HPDE6-E6E7 (cell line): Measurements from ENCODE around the gene PNP.
A peak's percentile ranks its signal among the peaks of the same experiment; 100 is the strongest.
"Not testable (repeated sequence)": the region's sequence is repeated elsewhere in the genome, so short reads cannot be mapped to it uniquely, and the experiment has no call there.

Source experiments
- DNase-seq: peaks from one replicate; pipeline ENCODE4 v3.0.0; 2011; ENCODE audit warnings: missing footprints; ENCODE audit errors: extremely low spot score

Gene PNP

DNA sequence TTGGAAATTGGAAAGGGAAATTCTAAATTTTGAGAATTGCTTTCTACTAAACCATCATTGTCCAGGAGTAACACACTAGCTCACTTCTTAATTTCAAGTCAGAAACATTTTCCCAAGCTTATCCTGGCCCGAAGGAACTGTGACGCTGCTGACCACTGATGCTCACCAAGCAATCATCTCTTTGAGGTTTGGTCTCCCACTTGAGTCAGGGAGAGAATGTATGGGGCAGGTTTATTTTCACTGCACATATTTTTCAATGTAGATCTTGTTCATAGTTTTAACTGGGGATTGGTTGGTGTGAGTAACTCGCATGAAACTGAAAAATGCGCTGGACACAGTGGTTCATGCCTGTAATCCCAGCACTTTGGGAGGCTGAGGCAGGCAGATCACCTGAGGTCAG lies 23.3 kb downstream of the PNP start:
- no peak for DNase-seq

DNA sequence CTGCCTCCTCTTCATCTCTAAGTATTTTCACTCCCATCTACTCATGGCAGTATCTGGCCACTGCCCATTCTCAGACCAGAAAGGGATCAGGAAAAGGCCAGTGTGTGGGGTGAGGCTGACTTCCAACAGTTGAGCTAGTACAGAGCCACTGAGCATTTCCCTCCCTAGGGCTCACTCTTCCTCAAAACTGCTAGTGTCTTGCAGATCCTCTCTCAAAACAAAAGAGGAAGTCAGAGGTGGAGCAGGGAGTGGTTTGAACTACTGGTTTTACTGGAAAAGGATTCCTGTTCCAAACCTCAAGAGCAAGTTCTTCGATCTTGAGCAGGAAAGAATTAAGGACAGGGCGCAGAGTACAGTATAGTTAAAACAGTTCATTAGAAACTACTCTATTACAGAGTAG lies 24.4 kb downstream of the PNP start:
- DNase-seq: no peak

DNA sequence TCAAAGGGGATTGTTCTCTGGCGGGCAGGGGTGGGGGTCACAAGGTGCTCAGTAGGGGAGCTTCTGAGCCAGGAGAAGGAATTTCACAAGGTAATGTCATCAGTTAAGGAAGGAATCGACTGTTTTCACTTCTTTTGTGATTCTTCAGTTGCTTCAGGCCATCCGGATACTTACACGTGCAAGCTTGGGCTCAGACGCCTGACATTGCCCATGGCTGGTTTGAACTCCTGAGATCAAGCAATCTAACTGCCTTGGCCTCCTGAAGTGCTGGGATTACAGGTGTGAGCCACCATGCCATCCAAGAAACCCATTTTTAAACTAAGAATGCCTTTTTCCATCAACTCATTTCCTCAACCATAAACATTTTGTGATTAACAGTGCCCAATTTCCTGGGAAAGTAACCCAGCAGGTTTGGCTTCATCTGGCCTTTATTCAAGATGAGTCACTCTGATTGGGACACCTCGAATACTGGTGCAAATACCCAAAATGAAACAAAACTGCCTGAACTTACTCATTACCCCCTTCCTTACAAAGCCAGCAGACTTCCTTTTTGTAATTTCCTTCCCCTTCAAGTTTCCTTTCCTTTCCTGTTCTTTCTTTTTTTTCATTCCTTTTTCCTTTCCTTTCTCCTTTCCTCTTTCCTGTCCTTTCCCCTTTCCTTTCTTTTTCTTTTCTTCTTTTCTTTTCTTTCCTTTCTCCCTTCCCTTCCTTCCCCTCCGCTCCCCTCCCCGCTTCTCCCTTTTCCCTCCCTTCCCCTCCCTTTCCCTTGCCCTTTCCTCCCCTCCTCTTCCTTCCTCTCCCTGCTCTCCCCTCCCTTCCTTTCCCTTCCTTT lies 25.9 kb downstream of the PNP start:
- peak; percentile 59 for DNase-seq

DNA sequence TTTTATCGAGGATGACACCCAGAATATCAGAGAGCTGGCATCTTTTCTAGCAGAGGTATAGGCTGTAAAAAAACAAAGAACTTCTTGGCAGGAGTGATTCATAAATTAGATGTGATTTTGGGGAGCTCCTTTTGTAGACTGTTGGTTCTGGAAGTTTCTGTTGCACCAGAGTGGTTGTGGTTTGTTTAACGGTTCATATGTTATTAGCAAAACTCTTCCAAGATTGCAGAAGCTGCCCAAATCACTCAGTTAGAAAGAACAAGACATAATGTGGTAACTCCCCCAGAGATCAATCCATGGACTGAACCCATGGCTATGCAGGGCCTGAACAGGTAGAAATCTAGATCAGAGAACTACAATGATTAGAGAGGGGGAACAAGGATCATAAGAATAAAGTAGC lies 29.4 kb downstream of the PNP start:
- DNase-seq: no peak

DNA sequence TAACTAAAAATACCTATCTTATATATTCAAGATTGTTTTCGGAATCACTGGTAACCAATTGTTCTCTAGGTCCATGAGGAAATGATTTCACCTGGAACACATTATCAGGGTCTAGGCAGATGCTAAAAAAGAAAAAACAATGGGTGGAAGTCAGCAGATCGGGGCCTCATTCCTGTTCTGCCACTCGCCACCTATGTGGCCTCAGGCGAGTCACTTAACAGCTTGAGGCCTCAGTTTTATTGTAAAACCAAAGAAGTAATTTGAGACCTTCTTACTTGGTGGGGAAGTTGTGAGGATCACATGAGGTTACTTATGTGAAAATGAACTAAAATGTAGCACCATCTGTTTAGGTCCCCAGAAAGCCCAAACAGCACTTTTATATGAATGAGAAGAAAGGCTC lies 29.9 kb downstream of the PNP start:
- DNase-seq: no peak

DNA sequence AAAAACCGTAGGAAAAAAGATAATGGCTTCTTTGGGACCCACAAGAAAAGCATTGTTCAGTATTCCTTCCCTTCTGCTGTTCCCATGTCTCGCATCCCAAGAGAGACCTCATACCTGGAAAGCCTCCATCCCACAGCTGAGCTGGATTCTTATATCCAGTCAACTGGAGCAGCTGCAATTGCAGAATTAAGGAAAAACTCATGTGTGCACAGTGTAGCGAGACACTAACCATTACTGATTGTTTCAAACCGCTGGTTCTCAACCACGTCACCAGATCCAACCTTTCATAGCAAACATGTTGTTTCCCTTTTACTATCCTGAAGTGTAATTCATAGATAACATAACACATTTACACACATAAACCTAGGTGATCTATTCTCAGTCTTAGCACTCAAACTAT lies 30.7 kb downstream of the PNP start:
- no peak for DNase-seq

DNA sequence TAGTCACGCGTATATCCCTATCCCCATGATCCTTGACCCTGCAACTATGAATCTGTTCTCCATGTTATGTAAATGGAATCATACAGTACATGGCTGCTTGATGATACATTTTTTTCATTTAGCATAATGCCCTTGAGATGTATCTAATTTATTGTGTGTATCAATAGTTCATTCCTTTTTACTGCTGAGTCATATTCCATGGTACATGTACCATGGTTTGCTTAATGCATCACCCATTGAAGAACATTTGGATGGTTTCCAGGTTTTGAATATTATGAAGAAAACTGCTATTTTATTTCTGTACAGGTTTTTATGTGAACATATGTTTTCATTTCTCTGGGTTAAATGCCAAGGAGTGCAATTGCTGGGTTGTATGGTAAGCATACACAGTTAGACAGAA lies 32.1 kb downstream of the PNP start:
- DNase-seq: no peak

DNA sequence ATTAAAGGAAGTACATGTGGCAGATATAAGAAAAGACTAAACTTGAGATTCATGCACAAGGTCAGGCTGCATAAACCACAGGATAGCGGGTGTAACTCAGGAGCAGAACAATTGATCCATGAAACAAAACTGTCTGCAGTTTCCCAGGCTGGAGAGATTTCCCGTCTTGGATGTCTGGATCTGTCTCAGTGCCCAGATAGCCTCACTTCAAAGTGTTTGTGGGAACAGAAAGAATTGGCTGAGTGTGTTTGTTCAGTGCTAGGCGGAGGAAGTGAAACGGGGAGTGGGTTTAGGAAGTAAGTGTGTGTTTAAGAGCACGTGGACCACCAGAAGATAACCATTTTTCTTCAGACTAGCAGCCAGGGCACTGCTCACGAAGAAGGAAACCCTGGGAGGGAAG lies 34.7 kb downstream of the PNP start:
- DNase-seq: no peak

DNA sequence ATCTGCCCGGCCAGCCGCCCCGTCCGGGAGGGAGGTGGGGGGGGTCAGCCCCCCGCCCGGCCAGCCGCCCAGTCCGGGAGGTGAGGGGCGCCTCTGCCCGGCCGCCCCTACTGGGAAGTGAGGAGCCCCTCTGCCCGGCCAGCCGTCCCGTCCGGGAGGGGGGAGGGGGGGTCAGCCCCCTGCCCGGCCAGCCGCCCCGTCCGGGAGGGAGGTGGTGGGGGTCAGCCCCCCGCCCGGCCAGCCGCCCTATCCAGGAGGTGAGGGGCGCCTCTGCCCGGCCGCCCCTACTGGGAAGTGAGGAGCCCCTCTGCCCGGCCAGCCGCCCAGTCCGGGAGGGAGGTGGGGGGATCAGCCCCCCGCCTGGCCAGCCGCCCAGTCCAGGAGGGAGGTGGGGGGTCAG lies 37.1 kb downstream of the PNP start:
- DNase-seq: not testable (repeated sequence)

DNA sequence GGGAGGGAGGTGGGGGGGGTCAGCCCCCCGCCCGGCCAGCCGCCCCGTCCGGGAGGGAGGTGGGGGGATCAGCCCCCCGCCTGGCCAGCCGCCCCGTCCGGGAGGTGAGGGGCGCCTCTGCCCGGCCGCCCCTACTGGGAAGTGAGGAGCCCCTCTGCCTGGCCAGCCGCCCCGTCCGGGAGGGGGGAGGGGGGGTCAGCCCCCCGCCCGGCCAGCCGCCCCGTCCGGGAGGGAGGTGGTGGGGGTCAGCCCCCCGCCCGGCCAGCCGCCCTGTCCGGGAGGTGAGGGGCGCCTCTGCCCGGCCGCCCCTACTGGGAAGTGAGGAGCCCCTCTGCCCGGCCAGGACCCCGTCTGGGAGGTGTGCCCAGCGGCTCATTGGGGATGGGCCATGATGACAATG lies 37.5 kb downstream of the PNP start:
- not testable (repeated sequence) for DNase-seq

DNA sequence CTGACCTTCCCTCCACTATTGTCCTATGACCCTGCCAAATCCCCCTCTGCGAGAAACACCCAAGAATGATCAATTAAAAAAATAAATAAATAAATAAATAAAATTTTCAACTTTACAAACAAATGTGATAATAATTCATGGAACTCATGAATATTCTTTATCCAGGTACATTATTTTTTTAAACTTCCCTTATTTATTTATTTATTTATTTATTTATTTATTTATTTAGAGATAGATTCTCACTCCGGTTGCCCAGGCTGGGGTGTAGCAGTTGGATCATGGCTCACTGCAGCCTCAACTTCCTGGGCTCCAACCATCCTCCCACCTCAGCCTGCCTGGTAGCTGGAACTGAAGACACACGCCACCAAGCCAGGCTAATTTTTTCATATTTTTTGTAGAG lies 38.3 kb downstream of the PNP start:
- not testable (repeated sequence) for DNase-seq

DNA sequence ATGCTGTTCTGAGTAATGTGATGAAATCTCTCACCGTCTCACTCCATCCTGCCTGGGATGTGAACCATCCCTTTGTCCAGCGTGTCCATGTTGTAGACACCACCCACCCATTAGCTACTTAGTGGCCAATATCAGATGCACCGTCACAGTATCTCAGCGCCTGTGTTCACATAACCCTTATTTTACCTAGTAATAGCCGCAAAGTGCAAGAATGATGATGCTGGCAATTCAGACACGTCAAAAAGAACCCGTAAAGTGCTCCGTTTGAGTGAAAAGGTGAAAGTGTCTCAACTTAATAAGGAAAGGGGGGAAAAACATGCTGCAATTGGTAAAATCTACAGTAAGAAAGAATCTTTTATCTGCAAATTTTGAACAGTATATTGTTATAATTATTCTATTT lies 39.2 kb downstream of the PNP start:
- no peak for DNase-seq

DNA sequence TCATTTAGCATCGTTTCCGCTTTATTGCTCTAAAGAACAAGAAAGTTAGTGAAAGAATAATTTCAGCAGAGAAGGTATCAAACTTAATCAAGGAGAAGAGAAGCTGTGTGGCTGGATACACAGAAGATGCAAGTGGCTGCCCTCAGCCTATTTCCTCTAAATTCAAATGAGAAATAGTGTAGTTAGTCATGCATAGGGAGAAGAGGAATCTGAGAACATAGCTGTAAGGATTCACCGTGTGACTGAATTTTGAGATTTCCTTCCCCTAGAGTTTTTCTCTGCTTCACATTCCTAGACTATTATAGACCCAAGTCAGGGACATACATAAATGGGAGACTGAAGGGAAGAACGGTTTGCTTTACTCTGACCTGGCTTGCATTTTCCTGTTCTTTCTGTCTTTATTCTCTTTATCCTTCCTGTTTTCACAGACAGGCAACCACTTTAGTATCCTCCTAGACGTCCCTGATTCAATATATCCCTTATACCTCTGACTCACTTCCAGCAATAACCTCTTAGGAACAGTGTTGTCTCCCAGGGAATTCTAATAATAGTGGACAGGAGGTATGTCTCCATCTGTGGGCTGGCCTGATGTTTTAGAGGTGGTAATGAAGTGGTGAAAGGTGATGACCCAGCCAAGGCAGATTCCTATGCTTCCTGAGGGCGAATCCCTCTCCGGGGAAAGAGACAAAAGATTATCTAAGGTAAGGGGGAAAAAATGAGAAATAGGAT lies 43.1 kb downstream of the PNP start:
- DNase-seq: no peak

DNA sequence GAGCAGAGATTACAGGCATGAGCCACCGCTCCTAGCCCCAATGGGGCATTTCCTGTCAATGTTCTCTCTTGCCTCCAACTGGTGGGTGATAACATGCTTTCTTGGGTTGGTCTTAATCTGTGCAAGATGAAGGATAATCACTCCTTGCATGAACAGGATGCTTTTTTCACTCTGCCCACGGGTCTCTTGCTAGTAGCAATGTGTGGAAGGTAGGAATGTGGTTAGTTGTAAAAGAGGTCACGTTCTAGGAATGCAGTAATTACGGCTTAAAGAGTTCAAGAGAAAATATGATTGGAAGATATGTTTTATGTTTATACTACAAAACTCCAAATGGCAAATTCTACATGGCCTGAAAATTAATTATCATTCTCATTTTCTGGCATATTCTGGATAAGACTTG lies 46.6 kb downstream of the PNP start:
- DNase-seq: no peak

DNA sequence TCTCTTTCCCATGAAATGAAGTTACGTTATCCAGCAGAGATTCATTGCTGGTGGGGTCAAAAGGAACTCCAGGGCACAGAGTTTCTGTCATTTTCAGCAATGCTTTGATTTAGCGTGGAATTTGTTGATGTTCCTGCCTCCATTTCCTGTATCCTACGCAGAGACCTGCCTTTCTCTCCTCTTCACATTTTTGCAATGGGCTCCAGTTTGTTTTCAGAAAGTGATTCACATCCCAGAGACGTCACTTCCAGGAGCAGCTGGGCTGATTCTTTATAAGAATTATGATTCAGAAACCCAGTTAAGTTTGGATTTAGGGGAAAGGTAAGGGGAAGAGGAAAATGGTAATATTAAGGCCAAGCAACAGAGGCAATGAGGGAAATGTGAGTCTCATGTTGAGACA lies 47.7 kb downstream of the PNP start:
- DNase-seq: no peak

DNA sequence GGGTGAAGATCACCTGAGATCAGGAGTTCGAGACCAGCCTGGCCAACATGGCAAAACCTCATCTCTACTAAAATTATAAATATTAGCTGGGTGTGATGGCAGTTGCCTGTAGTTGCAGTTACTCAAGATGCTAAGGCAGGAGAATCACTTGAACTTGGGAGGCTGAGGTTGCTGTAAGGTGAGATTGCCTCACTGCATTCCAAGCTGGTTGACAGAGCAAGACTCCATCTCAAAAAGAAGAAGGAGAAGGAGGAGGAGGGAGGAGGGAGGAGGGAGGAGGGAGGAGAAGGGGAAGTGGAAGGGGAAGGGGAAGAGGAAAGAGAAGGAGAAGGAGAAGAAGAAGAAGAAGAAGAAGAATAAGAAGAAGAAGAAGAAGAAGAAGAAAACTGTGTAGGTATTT lies 53.1 kb downstream of the PNP start:
- DNase-seq: no peak

DNA sequence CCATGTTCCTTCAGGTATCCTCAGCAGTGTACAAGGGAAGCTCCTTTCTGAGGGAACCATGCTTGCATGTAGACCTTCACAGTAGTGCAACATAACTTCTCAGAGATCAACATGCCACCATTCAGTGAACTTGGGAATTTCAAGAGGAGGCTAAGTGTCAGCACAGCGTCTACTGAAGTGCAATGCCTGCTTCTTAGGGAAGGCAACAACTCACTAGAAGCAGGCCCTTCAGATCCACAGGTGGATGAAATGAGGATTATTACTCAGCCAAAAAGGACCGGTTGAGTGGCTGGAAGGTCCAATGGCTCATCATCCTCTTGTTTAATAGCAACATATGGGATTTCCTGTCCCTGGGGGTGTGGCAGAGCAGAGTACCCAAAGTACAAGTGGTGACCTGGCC lies 54.8 kb downstream of the PNP start:
- no peak for DNase-seq
